Lung (tissue), 12 donors: ENCODE measurements around the gene GABRB2. TPM values are rescaled to one million over a fixed set of nuclear protein-coding genes. Genes with fewer than 3 reads are reported as not detected.

Experiments
- ATAC-seq: fragments of 200-7000 bp; cut with Tn5 transposase; one replicate; pipeline ENCODE4 v1.9.1; 2020; ENCODE audit warnings: moderate number of reproducible peaks; ENCODE audit not compliant: insufficient read depth, low FRiP score
- DNase-seq, 3 donors: peaks; one replicate each; pipeline ENCODE4 v3.0.0-alpha.2; 2013 to 2017
- H3K27ac ChIP-seq, 2 donors: one replicate each; pipeline ENCODE4 v1.5.1; 2013; ENCODE audit warnings: mild to moderate bottlenecking in 2 of 2, moderate library complexity in 2 of 2, control low read depth in 1 of 2, inconsistent platforms in 1 of 2, low read depth in 1 of 2, low read length in 1 of 2
- H3K27me3 ChIP-seq, 3 donors: one replicate each; pipeline ENCODE4 v1.5.1; 2013; ENCODE audit warnings: low read length in 2 of 3; ENCODE audit not compliant: control insufficient read depth in 3 of 3, insufficient read depth in 3 of 3
- H3K36me3 ChIP-seq, 4 donors: one replicate each; pipeline ENCODE4 v1.5.1; 2013; ENCODE audit warnings: low read length in 4 of 4, mild to moderate bottlenecking in 1 of 4, moderate library complexity in 1 of 4; ENCODE audit not compliant: control insufficient read depth in 4 of 4, insufficient read depth in 4 of 4
- H3K4me1 ChIP-seq, 5 donors: one replicate each; pipeline ENCODE4 v1.5.1; 2013; ENCODE audit warnings: low read length in 5 of 5, mild to moderate bottlenecking in 2 of 5, moderate library complexity in 1 of 5; ENCODE audit not compliant: control insufficient read depth in 5 of 5, insufficient read depth in 5 of 5
- H3K4me3 ChIP-seq: one replicate; pipeline ENCODE4 v1.5.1; 2013; ENCODE audit warnings: mild to moderate bottlenecking, control low read depth, moderate library complexity
- H3K9ac ChIP-seq, 2 donors: one replicate each; pipeline ENCODE4 v1.5.1; 2013; ENCODE audit warnings: low read length in 2 of 2, control low read depth in 1 of 2; ENCODE audit not compliant: insufficient read depth in 1 of 2
- H3K9me3 ChIP-seq, 4 donors: one replicate each; pipeline ENCODE4 v1.5.1; 2013; ENCODE audit warnings: low read length in 3 of 4, mild to moderate bottlenecking in 1 of 4, moderate library complexity in 1 of 4; ENCODE audit not compliant: control insufficient read depth in 4 of 4, insufficient read depth in 3 of 4
- WGBS, 2 donors: extraction: QIAGEN DNeasy Blood & Tissue Kit; methylation state at CpG; one replicate each; pipeline ENCODE4 v1.1.7; 2013; 5-methylcytosine and 5-hydroxymethylcytosine counted together
- polyA plus RNA-seq, 2 donors: library from polyadenylated mRNA; stranded (reverse); fragments of 200-250 nt; gene quantifications; one replicate each; pipeline ENCODE4 v1.2.1, GENCODE V29; 2013
- total RNA-seq, 2 donors: library from RNA; depleted of rRNA in 1 of 2; stranded (reverse); fragments of >200 nt in 1 of 2; gene quantifications; one replicate each; pipeline ENCODE4 v1.2.1, GENCODE V29; 2014 to 2021
- TF ChIP-seq, protein P1 (sequence below): IDR thresholded peaks from 2 replicates; pipeline ENCODE4 v1.5.1; 2012; ENCODE audit warnings: mild to moderate bottlenecking; ENCODE audit errors: control extremely low read depth, extremely low read depth
- donor health status: control.
- donor health status: control.
- donor health status: Bipolar disorder and iron deficiency.
- donor health status: healthy.
- donor health status: DM: yes; HTN: yes; CAD: no.

Gene GABRB2
- total and polyA plus RNA-seq, 4 donors, result 0.28 to 6.8 (median 0.86) TPM

- Histone ChIP-seq H3K4me3 (no peak overlapping the region), H3K27me3 (no peaks in the 10 kb centered on the region), H3K4me1 (no peaks in the 10 kb centered on the region), H3K9me3 (no peaks in the 10 kb centered on the region), H3K9ac (no peak overlapping the region), H3K27ac (no peak overlapping the region), H3K36me3 (no peaks in the 10 kb centered on the region)
- TF ChIP-seq, protein P1, sequence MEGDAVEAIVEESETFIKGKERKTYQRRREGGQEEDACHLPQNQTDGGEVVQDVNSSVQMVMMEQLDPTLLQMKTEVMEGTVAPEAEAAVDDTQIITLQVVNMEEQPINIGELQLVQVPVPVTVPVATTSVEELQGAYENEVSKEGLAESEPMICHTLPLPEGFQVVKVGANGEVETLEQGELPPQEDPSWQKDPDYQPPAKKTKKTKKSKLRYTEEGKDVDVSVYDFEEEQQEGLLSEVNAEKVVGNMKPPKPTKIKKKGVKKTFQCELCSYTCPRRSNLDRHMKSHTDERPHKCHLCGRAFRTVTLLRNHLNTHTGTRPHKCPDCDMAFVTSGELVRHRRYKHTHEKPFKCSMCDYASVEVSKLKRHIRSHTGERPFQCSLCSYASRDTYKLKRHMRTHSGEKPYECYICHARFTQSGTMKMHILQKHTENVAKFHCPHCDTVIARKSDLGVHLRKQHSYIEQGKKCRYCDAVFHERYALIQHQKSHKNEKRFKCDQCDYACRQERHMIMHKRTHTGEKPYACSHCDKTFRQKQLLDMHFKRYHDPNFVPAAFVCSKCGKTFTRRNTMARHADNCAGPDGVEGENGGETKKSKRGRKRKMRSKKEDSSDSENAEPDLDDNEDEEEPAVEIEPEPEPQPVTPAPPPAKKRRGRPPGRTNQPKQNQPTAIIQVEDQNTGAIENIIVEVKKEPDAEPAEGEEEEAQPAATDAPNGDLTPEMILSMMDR, result no peak
- 79 to 81% methylated on average over 3 of the region's 3 CpGs for WGBS, 2 donors
- ATAC-seq (no peak), DNase-seq (no peak)
These were observed 64.6 kb downstream of the GABRB2 start for GRCh38 chr5:161481922-161482321.

DNA sequence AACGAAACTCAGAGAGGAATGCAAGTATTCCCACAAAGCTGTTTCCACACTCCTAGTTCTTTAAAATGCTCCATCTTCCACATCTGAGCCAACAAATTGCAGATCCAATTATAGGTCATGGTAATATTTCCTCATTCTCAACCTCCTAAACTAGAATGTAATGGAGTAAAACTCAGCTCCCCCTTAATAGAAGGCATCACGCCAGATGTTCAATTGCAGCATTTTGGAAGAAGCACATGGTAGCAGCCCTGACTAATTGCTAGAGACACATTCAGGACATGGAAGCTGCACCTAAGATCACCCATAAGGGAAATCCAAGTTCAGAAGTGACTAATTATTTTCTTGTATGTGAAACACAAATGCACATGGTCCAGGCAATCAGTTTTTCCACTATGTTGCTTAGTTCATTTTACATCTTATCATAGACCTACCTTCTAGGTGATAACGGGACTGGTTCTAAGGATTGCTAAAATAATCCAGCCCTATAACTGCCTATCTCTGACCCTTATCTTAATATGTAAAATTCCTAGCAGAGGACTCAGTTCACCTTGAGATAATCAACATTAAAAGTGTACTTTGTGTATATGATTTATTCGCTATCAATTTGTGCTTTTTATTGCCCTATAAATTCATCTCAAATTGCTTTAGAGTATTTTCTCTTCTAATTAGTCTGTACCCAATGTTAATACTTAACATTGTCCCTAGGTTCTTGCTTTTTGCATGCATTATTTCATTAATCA, 75.1 kb downstream of the GABRB2 start:
- H3K9me3 ChIP-seq, result no peaks in the 10 kb centered on the region
- DNase-seq, result peak in 1 of 3 donors; percentile 20
- no peaks in the 10 kb centered on the region for H3K4me1 ChIP-seq
- no peak for ATAC-seq
- H3K9ac ChIP-seq, result no peak overlapping the region
- H3K36me3 ChIP-seq, result no peaks in the 10 kb centered on the region
- H3K27me3 ChIP-seq, result peaks cover 0 to 3% (median 0%) of the 10 kb centered on the region in 3 donors
- TF ChIP-seq, protein P1, result no peak
- H3K4me3 ChIP-seq, result no peak overlapping the region
- no peak overlapping the region for H3K27ac ChIP-seq
- WGBS, 2 donors, result 72 to 79% methylated on average over 4 of the region's 4 CpGs

DNA sequence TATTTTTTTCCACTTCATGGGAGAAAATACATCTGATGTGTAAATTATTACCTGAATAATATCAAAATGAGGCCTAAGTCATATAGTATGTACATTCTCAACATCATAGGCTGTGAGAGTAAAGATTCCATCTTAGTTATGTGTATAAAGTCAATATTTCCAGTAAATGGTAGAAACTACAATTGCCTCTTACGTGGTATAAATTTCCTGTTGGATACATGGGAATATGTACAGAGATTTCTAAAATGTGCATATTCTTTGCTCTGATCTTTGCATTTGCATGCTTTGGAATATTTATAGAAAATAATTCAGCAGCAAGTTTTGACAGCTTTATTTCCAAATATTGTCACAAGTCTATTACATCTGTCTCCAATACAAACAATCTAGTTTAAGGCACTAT, 78.8 kb downstream of the GABRB2 start:
- ATAC-seq (no peak), DNase-seq (no peak)
- no peaks in the 10 kb centered on the region for H3K9me3 ChIP-seq
- TF ChIP-seq, protein P1, result no peak
- WGBS, 2 donors, result 91 to 95% methylated on average over 1 of the region's 1 CpG
- H3K4me3 ChIP-seq, result no peak overlapping the region
- no peak overlapping the region for H3K27ac ChIP-seq
- no peaks in the 10 kb centered on the region for H3K4me1 ChIP-seq
- H3K27me3 ChIP-seq, result peaks cover 0 to 3% (median 0%) of the 10 kb centered on the region in 3 donors
- H3K9ac ChIP-seq, result no peak overlapping the region
- H3K36me3 ChIP-seq, result no peaks in the 10 kb centered on the region

- TF ChIP-seq, protein P1, result no peak
- Histone ChIP-seq H3K27ac (no peak overlapping the region), H3K4me3 (no peak overlapping the region), H3K9ac (no peak overlapping the region), H3K36me3 (no peaks in the 10 kb centered on the region), H3K9me3 (no peaks in the 10 kb centered on the region), H3K27me3 (no peaks in the 10 kb centered on the region), H3K4me1 (no peaks in the 10 kb centered on the region)
- DNase-seq (no peak), ATAC-seq (no peak)
- WGBS, 2 donors, result 91 to 92% methylated on average over 1 of the region's 1 CpG
These were observed 85.8 kb downstream of the GABRB2 start for GRCh38 chr5:161460741-161461140.
